B cell (primary cell): ENCODE measurements around the gene ADAMTSL2. TPM values are rescaled to one million over a fixed set of nuclear protein-coding genes. Genes with fewer than 3 reads are reported as not detected.

Source experiments
- ATAC-seq: fragments of 200-7000 bp; cut with Tn5 transposase; one replicate; pipeline ENCODE4 v1.10.0; 2021; ENCODE audit warnings: low read depth, mild to moderate bottlenecking, moderate number of reproducible peaks, moderate library complexity
- CTCF ChIA-PET: fragments of 350-600 bp; sonication (Branson Sonifier 250); formaldehyde crosslinking; loops from one replicate; lab custom pipeline; 2021; ENCODE audit warnings: antibody characterized with exemption, inconsistent platforms; lab: Charles Lee
- POLR2A ChIA-PET: fragments of 350-600 bp; sonication (Branson Sonifier 250); formaldehyde crosslinking; loops from one replicate; lab custom pipeline; 2021; ENCODE audit warnings: antibody characterized with exemption; lab: Charles Lee
- DNase-seq: peaks from one replicate; pipeline ENCODE4 v3.0.0; 2013
- H2AFZ ChIP-seq: 2 replicates; pipeline ENCODE4 v1.6.1; 2012; ENCODE audit warnings: mild to moderate bottlenecking, low read depth, low read length; ENCODE audit not compliant: insufficient read depth, poor library complexity, severe bottlenecking
- H3K27ac ChIP-seq, 2 donors: 1 replicate in 1 of 2; 2 replicates in 1 of 2; pipeline ENCODE4 v1.5.1; 2012 to 2013; ENCODE audit warnings: low read length in 2 of 2, mild to moderate bottlenecking in 2 of 2, moderate library complexity in 1 of 2
- H3K27me3 ChIP-seq, 4 experiments: fragments of 200-600 bp in 1 of 4; sonication (generic) in 1 of 4; replicated peaks in 1 of 4; 1 replicate in 2 of 4; 2 replicates in 2 of 4; pipeline versions ENCODE4 v1.6.1 to v1.7.0; 2013 to 2016; ENCODE audit warnings: low read length in 3 of 4, mild to moderate bottlenecking in 2 of 4, mixed read lengths in 1 of 4, moderate library complexity in 1 of 4; ENCODE audit not compliant: insufficient read depth in 4 of 4, control insufficient read depth in 3 of 4; ENCODE audit errors: control extremely low read depth in 1 of 4
- H3K36me3 ChIP-seq, 2 experiments: replicated peaks in 1 of 2; 1 replicate in 1 of 2; 2 replicates in 1 of 2; pipeline versions ENCODE4 v1.6.1 to v1.7.1; 2013; ENCODE audit warnings: low read length in 1 of 2; ENCODE audit not compliant: insufficient read depth in 2 of 2, control insufficient read depth in 1 of 2; ENCODE audit errors: control extremely low read depth in 1 of 2, extremely low read depth in 1 of 2
- H3K4me1 ChIP-seq, 2 donors: fragments of 200-600 bp in 1 of 2; sonication (generic) in 1 of 2; 1 replicate in 1 of 2; 2 replicates in 1 of 2; pipeline versions ENCODE4 v1.5.1 to v1.6.1; 2013 to 2017; ENCODE audit warnings: low read length in 2 of 2; ENCODE audit not compliant: control insufficient read depth in 2 of 2, insufficient read depth in 2 of 2
- H3K4me2 ChIP-seq: replicated peaks from 2 replicates; pipeline ENCODE3; 2012; ENCODE audit warnings: mild to moderate bottlenecking, low read depth, low read length; ENCODE audit not compliant: poor library complexity, severe bottlenecking
- H3K4me3 ChIP-seq, 5 experiments: fragments of 200-600 bp in 1 of 5; sonication (generic) in 1 of 5; 1 replicate in 3 of 5; 2 replicates in 2 of 5; pipeline versions ENCODE4 v1.5.1 to v1.7.0; 2011 to 2016; ENCODE audit warnings: low read length in 4 of 5, mild to moderate bottlenecking in 4 of 5, low read depth in 2 of 5, control low read depth in 1 of 5, moderate library complexity in 1 of 5; ENCODE audit not compliant: insufficient read depth in 1 of 5; ENCODE audit errors: control extremely low read depth in 1 of 5, extremely low read depth in 1 of 5
- H3K79me2 ChIP-seq: fragments of 200-600 bp; sonication (generic); one replicate; pipeline ENCODE4 v1.6.0; 2016; ENCODE audit warnings: low read length; ENCODE audit not compliant: control insufficient read depth, insufficient read depth
- H3K9ac ChIP-seq: fragments of 200-600 bp; sonication (generic); 2 replicates; pipeline ENCODE4 v1.6.1; 2017; ENCODE audit warnings: mild to moderate bottlenecking, low read length, moderate library complexity
- H3K9me3 ChIP-seq, 3 donors: one replicate each; pipeline versions ENCODE4 v1.6.1 to v1.7.1; 2013; ENCODE audit warnings: low read length in 2 of 3; ENCODE audit not compliant: control insufficient read depth in 2 of 3, insufficient read depth in 1 of 3; ENCODE audit errors: control extremely low read depth in 1 of 3
- H4K20me1 ChIP-seq: 2 replicates; pipeline ENCODE4 v1.6.0; 2012; ENCODE audit warnings: mild to moderate bottlenecking, low read length; ENCODE audit not compliant: insufficient read depth, control insufficient read depth, poor library complexity, severe bottlenecking
- H3K27ac Mint-ChIP-seq: one replicate; pipeline ENCODE4 v1.8.0; 2021; ENCODE audit warnings: mixed read lengths
- H3K27me3 Mint-ChIP-seq: one replicate; pipeline ENCODE4 v1.8.0; 2021; ENCODE audit warnings: mixed read lengths
- H3K4me1 Mint-ChIP-seq: one replicate; pipeline ENCODE4 v1.8.0; 2021; ENCODE audit warnings: mixed read lengths
- H3K4me3 Mint-ChIP-seq: one replicate; pipeline ENCODE4 v1.8.0; 2021; ENCODE audit warnings: mixed read lengths
- H3K9me3 Mint-ChIP-seq: one replicate; pipeline ENCODE4 v1.8.0; 2022; ENCODE audit warnings: mixed read lengths; ENCODE audit not compliant: insufficient read depth
- EZH2 ChIP-seq: IDR thresholded peaks from 2 replicates; pipeline ENCODE4 v1.6.1; 2012; ENCODE audit warnings: borderline replicate concordance, low read depth, mild to moderate bottlenecking, moderate library complexity, low read length; ENCODE audit not compliant: insufficient read depth, poor library complexity, severe bottlenecking
- WGBS: methylation state at CpG from one replicate; pipeline ENCODE4 v1.1.5; 2013; ENCODE audit warnings: missing lambda C conversion rate; ENCODE audit not compliant: insufficient coverage; 5-methylcytosine and 5-hydroxymethylcytosine counted together
- intact Hi-C: fragments of 100-400 bp; cut with micrococcal nuclease; formaldehyde crosslinking; loops from one replicate; pipeline ENCODE4 v1.10.0; 2022
- polyA plus RNA-seq: library from polyadenylated mRNA; depleted of rRNA; stranded (reverse); fragments of >200 nt; gene quantifications from 2 replicates; pipeline ENCODE4 v1.2.3, GENCODE V29; 2012
- total RNA-seq, 2 donors: library from RNA; stranded (reverse); fragments of 120-200 nt in 1 of 2; gene quantifications; 1 replicate in 1 of 2; 2 replicates in 1 of 2; pipeline versions ENCODE4 v1.2.3 to v1.2.4, GENCODE V29; 2013 to 2022
- TF ChIP-seq, protein P1 (sequence below): fragments of 200-600 bp; IDR thresholded peaks from one replicate; pipeline ENCODE4 v1.8.0; 2022; ENCODE audit warnings: antibody characterized with exemption, mild to moderate bottlenecking

ADAMTSL2 gene
- total and polyA plus RNA-seq, 2 donors (not counting 1 experiment from before 2014, with no cell fraction given), result 0.03 TPM; not detected in 1

- intact Hi-C loops, result no loop called here
- Histone ChIP-seq H3K27me3 (peaks cover 0 to 10% (median 0%) of the 10 kb centered on the region in 4 experiments), H3K4me3 (no peak overlapping the region), H4K20me1 (no peaks in the 10 kb centered on the region), H3K27ac (no peak overlapping the region), H3K9ac (no peak overlapping the region), H3K36me3 (no peaks in the 10 kb centered on the region), H3K4me2 (no peak overlapping the region), H3K9me3 (peaks cover 0 to 4% (median 0%) of the 10 kb centered on the region in 3 donors), H2AFZ (no peak overlapping the region), H3K4me1 (no peaks in the 10 kb centered on the region), H3K79me2 (no peaks in the 10 kb centered on the region)
- ChIA-PET CTCF (no interaction called here), POLR2A (no interaction called here)
- ATAC-seq, result no peak
- 80% methylated on average over 11 of the region's 11 CpGs for WGBS
- H3K27ac Mint-ChIP-seq, result no peak overlapping the region
- H3K4me1 Mint-ChIP-seq, result no peaks in the 10 kb centered on the region
- no peak for DNase-seq
- H3K9me3 Mint-ChIP-seq, result no peaks in the 10 kb centered on the region
- H3K4me3 Mint-ChIP-seq, result no peak overlapping the region
- TF ChIP-seq EZH2, result no peak
- TF ChIP-seq, protein P1, sequence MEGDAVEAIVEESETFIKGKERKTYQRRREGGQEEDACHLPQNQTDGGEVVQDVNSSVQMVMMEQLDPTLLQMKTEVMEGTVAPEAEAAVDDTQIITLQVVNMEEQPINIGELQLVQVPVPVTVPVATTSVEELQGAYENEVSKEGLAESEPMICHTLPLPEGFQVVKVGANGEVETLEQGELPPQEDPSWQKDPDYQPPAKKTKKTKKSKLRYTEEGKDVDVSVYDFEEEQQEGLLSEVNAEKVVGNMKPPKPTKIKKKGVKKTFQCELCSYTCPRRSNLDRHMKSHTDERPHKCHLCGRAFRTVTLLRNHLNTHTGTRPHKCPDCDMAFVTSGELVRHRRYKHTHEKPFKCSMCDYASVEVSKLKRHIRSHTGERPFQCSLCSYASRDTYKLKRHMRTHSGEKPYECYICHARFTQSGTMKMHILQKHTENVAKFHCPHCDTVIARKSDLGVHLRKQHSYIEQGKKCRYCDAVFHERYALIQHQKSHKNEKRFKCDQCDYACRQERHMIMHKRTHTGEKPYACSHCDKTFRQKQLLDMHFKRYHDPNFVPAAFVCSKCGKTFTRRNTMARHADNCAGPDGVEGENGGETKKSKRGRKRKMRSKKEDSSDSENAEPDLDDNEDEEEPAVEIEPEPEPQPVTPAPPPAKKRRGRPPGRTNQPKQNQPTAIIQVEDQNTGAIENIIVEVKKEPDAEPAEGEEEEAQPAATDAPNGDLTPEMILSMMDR, result no peak
- peaks cover 16% of the 10 kb centered on the region for H3K27me3 Mint-ChIP-seq
These were observed 41.1 kb upstream of the ADAMTSL2 start for GRCh38 chr9:133493428-133493827.

DNA sequence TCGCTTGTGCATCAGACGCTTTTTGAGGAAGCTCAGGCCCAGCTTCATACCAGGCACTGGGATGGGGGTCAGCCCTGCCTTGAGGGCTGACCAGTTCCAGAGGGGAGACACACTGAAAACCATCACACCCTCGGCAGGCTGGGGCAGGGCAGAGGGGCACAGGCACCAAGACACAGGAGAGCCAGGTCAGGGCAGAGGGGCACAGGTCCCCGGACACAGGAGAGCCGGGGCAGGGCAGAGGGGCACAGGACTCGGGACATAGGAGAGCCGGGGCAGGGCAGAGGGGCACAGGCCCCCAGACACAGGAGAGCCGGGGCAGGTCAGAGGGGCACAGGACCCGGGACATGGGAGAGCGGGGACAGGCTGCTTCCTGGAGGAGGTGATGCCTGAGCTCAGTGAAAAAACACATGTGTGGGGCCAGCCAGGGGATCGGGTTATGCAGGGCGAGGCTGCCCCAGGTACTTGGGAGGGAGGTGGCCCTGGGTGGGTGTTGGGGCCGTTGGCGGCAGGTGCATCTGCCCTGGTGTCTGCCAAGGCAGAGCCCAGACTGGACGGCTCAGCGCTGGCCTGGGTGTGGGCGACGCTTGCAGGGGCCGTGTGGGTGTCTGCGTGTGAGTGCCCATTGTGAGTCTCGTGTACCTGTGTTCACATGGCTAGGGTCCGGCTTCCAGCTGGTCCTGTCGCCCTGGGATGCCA is 40.5 kb upstream of the ADAMTSL2 start:
- DNase-seq (no peak), ATAC-seq (no peak)
- Histone ChIP-seq H3K4me2 (no peak overlapping the region), H3K4me1 (no peaks in the 10 kb centered on the region), H3K79me2 (no peaks in the 10 kb centered on the region), H2AFZ (no peak overlapping the region), H3K9ac (no peak overlapping the region), H3K4me3 (no peak overlapping the region), H4K20me1 (no peaks in the 10 kb centered on the region), H3K36me3 (no peaks in the 10 kb centered on the region), H3K27me3 (peaks cover 0 to 12% (median 0%) of the 10 kb centered on the region in 4 experiments), H3K27ac (no peak overlapping the region), H3K9me3 (peaks cover 0 to 4% (median 0%) of the 10 kb centered on the region in 3 donors)
- Mint-ChIP-seq H3K27ac (no peak overlapping the region), H3K9me3 (no peaks in the 10 kb centered on the region), H3K4me1 (no peaks in the 10 kb centered on the region), H3K4me3 (no peak overlapping the region), H3K27me3 (peaks cover 20% of the 10 kb centered on the region)
- ChIA-PET CTCF (no interaction called here), POLR2A (no interaction called here)
- intact Hi-C loops, result no loop called here
- 89% methylated on average over 20 of the region's 23 CpGs for WGBS
- TF ChIP-seq EZH2, result no peak
- TF ChIP-seq, protein P1, result no peak
